AG09309 (cell line): ENCODE results near the gene TSPAN2.

Experiments
- DNase-seq: peaks from one replicate; pipeline ENCODE4 v3.0.0-alpha.2; 2010; ENCODE audit warnings: low read depth
- H3K4me3 ChIP-seq: 2 replicates; pipeline ENCODE4 v1.5.1; 2011; ENCODE audit warnings: mild to moderate bottlenecking, low read depth, low read length, moderate library complexity; ENCODE audit not compliant: control insufficient read depth
- TF ChIP-seq, protein P1 (sequence below): IDR thresholded peaks from 2 replicates; pipeline ENCODE4 v1.5.1; 2011; ENCODE audit warnings: mild to moderate bottlenecking, low read depth, low read length, inconsistent platforms; ENCODE audit not compliant: insufficient read depth, control insufficient read depth; ENCODE audit errors: missing control alignments

The TSPAN2 gene

DNA sequence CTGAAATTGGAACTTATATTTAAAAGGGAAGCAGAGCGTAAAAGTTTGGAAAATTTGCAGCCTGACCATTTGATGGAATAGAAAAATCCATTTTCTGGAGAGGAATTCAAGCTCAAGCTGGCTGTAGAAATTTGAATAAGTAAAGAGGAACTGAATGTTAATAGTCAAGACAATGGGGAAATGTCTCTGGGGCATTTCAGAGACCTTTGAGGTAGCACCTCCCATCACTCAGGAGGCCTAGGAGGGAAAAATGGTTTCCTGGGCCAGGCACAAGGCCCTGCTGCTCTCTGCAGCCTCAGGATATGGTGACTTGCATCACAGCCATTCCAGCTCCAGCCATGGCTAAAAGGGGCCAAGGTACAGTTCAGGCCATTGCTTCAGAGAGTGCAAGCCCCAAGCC, 77.3 kb downstream of the TSPAN2 start:
- DNase-seq, result no peak
- H3K4me3 ChIP-seq, result no peak overlapping the region
- TF ChIP-seq, protein P1, sequence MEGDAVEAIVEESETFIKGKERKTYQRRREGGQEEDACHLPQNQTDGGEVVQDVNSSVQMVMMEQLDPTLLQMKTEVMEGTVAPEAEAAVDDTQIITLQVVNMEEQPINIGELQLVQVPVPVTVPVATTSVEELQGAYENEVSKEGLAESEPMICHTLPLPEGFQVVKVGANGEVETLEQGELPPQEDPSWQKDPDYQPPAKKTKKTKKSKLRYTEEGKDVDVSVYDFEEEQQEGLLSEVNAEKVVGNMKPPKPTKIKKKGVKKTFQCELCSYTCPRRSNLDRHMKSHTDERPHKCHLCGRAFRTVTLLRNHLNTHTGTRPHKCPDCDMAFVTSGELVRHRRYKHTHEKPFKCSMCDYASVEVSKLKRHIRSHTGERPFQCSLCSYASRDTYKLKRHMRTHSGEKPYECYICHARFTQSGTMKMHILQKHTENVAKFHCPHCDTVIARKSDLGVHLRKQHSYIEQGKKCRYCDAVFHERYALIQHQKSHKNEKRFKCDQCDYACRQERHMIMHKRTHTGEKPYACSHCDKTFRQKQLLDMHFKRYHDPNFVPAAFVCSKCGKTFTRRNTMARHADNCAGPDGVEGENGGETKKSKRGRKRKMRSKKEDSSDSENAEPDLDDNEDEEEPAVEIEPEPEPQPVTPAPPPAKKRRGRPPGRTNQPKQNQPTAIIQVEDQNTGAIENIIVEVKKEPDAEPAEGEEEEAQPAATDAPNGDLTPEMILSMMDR, result no peak

DNA sequence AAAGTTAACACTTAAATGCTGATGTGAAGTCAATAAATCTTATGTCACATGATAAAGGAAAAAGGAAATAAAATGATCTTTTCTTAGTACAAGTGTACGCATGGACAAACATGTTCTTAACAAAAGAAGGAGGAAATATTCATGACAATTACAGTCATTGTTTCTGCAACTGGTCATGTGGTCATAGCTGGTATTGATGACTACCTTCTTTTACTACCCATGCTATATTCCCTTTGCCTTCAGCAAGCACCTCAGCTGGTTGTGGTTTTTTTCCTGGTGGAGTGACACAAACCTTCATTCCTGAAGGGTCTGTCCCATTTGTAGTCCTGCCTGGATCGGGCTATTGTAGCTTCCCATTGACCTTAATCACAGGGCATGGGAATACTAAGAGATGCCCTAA, 83.1 kb downstream of the TSPAN2 start:
- TF ChIP-seq, protein P1, result no peak
- no peak overlapping the region for H3K4me3 ChIP-seq
- DNase-seq, result no peak
